GM19372 (cell line): Measurements from ENCODE around the gene SPATA33.

Experiments used
- ATAC-seq: cut with Tn5 transposase; IDR thresholded peaks from one replicate; pipeline ENCODE4 v1.9.1; 2021; ENCODE audit warnings: mild to moderate bottlenecking, low read depth, moderate library complexity; ENCODE audit not compliant: unreplicated experiment

The SPATA33 gene

DNA sequence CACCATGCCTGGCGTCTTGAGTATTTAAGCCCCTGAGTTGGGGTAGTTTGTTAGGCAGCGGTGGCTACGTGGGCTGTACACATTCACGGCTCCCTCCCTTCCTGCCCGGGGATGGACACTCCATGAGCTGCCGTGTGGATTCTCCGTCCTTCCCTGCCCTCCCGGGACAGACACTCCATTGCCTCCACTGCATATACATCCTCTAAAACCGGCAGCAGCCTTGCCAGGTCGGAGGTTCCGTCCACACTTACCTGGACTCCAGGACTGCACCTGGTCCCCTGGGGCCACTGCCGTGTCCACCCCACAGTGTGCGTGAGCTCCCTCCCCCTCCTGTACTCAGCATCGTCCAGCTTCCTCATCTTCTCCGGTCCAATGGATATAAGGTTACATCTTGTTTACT, 47.4 kb downstream of the SPATA33 start:
- no peak for ATAC-seq

DNA sequence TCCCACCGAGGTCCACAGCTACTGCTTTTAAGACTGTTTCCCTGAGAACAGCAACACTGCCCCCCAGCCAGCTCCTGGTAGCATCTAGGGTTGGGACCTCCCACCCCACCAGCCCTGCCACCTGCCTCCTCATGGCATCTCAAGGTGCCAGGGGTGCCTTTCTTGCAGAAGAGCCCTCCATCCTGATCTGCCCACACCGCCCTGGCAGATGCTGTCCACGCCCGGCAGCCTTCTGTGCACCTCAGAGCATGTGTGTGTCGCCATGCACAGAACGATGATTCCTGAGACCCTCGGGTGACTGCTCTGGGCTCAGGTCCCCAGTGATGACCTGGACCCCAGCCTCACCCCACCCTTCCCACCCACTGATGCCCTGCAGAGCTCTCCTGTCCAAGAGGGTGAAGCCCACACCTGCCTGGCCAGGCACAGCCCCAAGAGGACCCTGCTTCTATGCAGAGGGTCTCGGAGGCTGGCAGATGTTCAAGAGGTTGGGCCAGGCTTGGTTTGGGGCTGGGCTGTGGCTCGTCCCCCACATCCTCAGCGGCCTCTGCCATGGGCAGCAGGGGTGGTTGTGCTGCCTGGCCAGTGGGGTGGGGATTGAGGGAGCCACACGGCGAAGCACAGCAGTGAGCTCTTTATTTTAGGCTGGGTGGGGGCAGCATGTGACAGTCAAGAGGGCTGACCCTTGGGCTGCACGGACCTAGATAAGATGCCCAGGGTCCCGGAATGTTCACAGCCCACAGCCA, 49.1 kb downstream of the SPATA33 start:
- ATAC-seq: no peak

DNA sequence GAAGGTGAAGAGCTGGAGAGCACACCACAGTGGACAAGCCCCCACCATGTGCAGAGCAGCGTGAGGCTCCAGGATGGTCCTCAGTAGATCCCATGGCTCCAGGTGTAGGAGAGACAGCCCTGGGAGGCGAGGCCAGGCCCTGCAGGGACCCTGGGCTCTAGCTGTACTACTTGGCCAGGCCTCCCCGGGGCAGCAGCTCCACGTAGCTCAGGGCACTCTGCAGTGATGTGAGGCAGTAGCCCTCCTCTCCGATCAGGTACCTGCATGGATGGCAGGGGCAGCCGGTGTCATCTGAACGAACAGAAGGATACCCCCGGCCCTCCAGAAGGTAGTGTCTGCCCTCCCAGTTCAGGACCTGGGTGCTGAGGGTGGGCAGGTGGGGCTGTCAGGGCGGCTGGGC, 50.1 kb downstream of the SPATA33 start:
- no peak for ATAC-seq

DNA sequence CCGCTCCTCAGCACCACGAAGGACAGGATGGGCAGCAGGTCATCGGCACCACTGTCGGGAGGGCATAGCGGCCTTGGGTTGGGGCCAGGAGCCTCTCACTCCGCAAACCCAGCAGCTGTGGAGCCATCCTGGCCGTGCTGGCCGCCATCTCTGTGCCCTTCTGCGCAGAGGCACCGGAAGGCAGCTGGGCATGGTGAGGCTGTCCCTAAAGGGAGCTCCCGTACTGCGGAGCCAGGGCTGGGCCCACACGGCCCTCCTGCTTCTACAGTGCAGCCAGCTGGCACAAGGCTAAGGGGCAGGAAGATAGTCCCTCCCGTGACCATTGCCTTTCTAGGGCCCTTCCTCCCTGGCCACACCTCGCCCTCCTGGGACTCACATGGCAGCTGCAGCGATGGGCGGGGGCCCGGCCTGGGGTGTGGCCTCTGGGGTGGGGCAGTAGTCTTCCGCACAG, 50.9 kb downstream of the SPATA33 start:
- ATAC-seq: no peak

DNA sequence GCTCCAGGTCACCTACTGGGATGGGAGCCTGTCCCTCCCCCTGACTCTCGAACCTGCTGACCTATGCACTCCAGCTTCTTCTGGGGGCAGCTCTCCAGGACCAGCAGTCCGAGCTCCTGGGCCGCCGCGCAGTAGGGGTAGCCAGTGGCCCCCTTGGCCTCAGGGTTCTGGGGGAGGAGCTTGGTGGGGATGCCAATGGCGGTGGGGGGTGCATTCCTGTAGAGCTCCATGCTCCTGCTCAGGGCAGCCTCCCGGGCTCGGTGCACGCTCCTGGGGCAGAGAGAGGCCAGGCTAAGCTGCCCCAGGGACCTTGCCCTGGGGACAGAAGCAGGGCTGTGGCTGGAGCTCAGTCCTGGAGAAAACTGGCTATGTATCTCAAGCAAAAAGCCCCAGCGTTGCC, 51.5 kb downstream of the SPATA33 start:
- ATAC-seq: no peak

DNA sequence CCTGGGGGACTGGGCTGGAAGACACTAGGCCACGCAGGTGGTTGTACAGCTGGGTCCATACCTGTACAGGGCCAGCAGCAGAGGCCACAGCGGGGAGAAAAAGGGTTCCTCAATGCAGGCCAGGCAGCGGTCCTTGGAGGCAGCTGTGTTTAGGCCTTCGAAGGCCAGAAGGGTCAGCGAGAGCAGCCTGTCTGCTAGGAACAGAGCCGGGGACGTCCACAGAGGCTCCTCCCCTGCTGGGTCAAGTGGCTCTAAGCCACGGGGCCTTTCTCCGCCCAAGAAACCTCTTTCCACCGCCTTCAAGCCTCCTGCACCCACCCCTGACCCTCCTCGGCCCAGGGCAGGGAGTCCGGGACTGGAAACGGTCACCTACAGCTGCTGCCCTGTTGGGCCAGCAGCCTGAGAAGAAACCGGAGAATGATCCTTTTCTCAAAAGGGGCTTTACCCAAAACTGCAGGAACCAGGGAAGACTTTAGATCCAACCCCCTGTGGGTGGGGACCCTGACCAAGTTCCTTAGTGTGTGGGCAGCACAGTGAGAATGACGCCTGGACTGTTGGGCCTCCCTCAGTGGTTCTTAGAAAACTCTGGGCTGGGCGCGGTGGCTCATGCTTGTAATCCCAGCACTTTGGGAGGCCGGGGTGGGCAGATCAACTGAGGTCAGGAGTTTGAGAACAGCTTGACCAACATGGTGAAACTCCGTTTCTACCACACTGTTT, 52.2 kb downstream of the SPATA33 start:
- no peak for ATAC-seq

DNA sequence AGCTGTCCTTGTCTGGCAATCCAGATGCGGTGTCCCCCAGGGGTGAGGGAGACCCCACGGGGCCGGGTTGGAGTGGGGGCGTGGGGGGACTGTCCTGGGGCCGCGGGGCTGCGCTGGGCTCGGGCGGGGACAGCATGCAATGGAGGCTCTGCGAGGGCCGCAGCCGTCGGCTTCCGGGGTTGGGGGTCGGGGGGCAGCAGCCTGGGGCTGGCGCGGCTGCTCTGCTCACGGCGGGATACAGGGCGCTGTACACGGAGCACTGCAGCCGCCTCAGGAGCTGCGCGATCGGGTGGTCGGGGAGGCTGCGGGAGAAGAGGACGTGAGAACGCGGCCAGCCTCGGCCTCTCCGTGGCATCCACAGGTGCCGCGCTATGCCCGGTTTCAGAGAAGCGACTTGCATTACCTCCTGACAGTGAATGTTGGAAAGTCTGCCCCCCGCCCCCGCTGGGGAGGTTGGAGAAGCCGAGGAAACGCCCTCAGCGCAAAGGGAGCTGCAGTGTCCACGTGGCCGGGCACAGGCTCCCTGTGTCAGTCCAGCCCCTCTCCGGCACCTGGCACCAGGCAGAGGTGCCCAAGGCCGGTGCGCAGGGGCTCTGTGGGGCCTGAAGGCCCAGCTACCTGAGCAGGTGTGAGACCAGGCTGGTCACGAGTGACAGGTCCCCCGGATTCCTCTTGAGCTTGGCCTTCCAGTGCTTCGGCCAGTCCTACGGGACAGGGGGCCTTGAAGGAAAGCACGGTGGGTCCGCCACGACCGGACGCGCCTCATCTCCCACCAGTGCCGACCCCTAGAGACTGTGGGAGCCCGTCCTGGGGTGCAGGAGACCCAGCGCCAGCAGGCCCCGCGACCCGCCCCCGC, 53.3 kb downstream of the SPATA33 start:
- no peak for ATAC-seq

DNA sequence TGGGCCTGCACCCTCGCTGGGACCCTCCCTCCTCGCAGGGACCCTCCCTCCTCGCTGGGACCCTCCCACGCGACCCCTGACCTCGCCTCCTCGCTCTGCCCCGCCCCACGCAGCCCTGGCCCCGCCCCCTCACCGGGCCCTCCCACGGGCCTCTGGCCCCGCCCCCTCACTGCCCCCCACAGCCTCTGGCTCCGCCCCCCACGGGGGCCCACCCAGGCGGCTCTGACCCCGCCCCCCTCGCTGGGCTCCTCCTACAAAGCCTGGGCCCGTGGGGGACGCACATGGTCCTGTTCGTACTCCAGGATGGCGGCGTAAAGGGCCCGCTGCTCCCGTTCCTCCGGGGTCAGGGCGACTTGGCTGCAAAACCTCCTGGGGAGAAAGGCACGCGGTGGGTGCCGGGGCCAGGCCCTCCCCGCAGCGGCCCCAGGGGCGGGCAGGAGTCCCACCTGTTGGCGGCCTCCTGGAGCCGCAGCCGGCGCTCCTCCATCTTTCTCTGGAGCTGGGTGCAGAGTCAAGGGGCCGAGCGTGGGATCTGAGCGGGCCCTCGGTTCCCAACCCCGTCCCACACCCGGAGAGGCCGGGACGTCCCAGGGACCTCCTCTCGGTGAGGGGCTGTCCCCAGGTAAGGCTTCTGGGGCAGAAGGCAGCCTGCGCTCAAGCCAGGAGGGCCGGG, 54.1 kb downstream of the SPATA33 start:
- no peak for ATAC-seq

DNA sequence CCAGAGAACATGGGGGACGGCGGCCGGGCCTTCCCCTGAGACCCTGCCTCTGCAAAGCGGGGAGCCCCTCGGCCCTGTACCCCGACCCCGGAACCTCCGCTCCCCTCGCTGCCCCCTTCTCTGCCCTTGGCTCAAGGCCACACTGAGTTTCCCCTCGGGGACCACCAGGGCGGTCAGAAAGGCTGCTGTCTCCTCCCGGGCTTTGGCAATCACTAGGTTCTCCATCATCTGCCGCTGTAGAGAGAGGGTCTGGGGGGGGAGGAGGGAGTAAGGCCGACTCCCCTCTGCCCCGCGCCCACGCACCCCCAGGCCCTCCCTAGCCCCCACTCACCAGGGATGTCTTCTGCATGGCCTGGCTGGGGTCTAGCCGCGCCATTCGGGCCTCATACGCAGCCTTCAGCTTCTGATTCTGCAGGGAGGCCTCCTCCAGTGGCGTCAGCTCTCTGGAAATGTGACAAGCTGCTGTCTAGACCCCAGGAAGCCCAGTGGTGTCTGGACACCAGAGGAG, 54.7 kb downstream of the SPATA33 start:
- no peak for ATAC-seq

DNA sequence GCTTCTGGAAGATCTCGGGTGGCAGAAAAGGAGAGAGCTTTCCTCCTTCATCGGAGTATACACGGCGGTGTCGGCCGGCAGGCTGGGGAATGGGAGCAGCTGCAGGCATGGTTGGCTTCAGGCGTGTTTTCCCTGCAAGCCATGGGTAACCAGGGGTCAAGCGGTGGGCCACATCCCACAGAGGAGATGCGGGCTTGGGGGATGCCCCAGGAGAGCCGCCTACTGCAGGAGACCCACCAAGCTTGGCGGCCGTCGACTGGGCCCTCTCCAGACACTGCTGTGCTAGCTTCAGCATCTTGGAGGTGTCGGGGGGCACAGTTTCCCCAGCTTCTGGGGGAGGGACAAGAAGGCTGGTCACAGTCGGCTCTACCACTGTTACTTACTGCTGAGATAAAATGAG, 58.9 kb downstream of the SPATA33 start:
- ATAC-seq: no peak

DNA sequence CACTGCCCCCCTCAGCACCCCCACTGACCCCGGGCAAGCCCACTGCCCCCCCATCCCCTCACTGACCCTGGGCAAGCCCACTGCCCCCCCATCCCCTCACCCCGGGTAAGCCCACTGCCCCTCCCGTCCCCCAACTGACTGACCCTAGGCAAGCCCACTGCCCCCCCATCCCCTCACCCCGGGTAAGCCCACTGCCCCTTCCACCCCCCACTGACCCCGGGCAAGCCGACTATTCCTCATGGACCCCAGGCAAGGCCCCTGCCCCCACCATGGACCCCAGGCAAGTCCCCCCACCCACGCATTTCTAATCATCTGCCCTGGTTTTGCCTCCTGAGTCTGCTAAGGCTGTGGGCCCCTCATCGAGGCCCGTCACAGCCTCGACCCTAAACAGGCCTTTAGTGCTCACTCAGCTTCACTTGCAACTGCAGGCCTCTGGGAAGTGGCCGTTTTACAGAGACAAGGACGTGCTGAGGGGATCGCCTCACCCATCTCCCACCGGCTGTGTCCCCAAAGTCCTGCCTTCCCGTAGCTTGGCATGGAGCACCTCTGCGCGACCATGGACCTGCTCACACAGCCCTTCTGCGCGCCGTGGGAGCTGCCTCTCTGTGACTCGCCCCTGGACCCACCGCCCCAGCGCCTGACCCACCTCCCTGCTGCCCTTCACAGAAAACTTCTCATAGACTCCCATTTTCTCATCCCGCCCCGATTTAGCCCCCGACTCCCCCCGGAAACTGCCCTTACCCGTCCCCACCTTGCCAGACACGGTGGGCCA, 59.5 kb downstream of the SPATA33 start:
- no peak for ATAC-seq

DNA sequence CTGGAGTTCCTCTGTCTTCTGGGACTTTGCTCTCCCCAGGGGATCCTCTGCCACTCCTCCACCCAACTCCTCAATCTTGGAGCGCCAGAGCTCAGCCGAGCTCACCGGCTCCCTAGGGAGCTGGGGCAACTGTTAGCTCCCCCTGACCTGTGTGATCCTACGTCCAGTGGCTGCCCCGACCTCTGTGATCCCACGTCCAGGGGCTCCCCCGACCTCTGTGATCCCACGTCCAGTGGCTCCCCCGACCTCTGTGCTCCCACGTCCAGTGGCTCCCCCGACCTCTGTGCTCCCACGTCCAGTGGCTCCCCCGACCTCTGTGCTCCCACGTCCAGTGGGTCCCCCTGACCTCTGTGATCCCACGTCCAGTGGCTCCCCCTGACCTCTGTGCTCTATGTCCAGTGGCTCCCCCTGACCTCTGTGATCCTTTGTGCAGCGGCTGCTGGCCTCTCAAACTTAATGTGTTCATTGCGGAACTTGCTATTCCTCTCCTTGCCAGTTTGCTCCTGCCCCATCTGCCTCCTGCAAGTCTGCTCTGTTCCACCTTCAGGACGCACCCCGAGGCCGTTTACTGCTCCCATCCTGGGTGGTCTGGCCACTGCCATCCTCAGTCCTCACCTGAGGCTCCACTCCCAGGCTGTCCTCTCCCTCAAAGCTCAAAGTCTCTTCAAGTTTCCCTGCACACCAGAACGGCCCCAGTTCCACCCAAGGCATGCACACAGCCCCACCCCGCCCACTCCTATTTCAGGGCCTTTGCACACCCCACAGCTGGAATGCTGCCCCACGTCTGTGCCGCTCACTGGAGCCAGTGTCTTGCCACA, 60.3 kb downstream of the SPATA33 start:
- no peak for ATAC-seq
